K562 (cell line): ENCODE measurements around the gene ST3GAL3. TPM values are rescaled to one million over a fixed set of nuclear protein-coding genes. Genes with fewer than 3 reads are reported as not detected.
A peak's percentile ranks its signal among the peaks of the same experiment; 100 is the strongest.

Source experiments
- ATAC-seq: fragments of 200-7000 bp; cut with Tn5 transposase; 3 replicates; pipeline ENCODE4 v1.9.1; 2020; ENCODE audit warnings: moderate library complexity
- BruUV-seq: library from RNA; stranded (reverse); fragments of 400-500 nt; replicated peaks from 2 replicates; lab custom pipeline; 2021; lab: Mats Ljungman, UMichigan
- CTCF ChIA-PET: fragments of 300-600 bp; formaldehyde crosslinking; extraction: SDS; loops from one replicate; lab custom pipeline; 2021; ENCODE audit warnings: low intra/inter-chr PET ratio; lab: Yijun Ruan, JAX
- POLR2A ChIA-PET: fragments of 300-600, 350-650 bp; sonication (Branson Sonifier 250); formaldehyde crosslinking; extraction: SDS; loops from one replicate; lab custom pipeline; 2021; ENCODE audit warnings: antibody characterized with exemption, inconsistent platforms; lab: Yijun Ruan, JAX
- DNase-seq, 4 experiments: peaks; one replicate each; pipeline versions ENCODE4 v3.0.0 to v3.0.0-alpha.2; 2011 to 2018; ENCODE audit warnings: low spot score in 3 of 4, mixed read lengths in 3 of 4; ENCODE audit errors: extremely low read depth in 1 of 4
- FAIRE-seq: peaks from 2 replicates; lab custom pipeline; 2011; peaks lifted over from hg19 to GRCh38; lab: Jason Lieb, UNC
- H2AFZ ChIP-seq: 2 replicates; pipeline ENCODE4 v1.6.0; 2011; ENCODE audit warnings: low read depth, low read length, control low read depth, inconsistent platforms
- H3K27ac ChIP-seq: fragments of 200-600 bp; 3 replicates; pipeline ENCODE4 v1.8.0; 2011; ENCODE audit warnings: low read depth, mild to moderate bottlenecking, control low read depth, inconsistent platforms, low read length, moderate library complexity, mixed read lengths; ENCODE audit errors: extremely low read depth
- H3K27me3 ChIP-seq, 2 experiments: fragments of 300-600 bp in 1 of 2; 2 replicates in 1 of 2; 3 replicates in 1 of 2; pipeline versions ENCODE4 v1.6.0 to v1.8.0; 2011; ENCODE audit warnings: inconsistent platforms in 2 of 2, low read length in 2 of 2, mild to moderate bottlenecking in 1 of 2, mixed read lengths in 1 of 2, moderate library complexity in 1 of 2; ENCODE audit not compliant: control insufficient read depth in 2 of 2, insufficient read depth in 2 of 2
- H3K36me3 ChIP-seq: fragments of 300-600 bp; 3 replicates; pipeline ENCODE4 v1.8.0; 2011; ENCODE audit warnings: mild to moderate bottlenecking, low read length, inconsistent platforms; ENCODE audit not compliant: control insufficient read depth, insufficient read depth
- H3K4me1 ChIP-seq, 2 experiments: fragments of 200-600 bp in 1 of 2; replicated peaks in 1 of 2; 2 replicates in 1 of 2; 3 replicates in 1 of 2; pipeline versions ENCODE4 v1.5.1 to v1.8.0; 2011; ENCODE audit warnings: inconsistent platforms in 2 of 2, low read length in 2 of 2, mild to moderate bottlenecking in 1 of 2, mixed read lengths in 1 of 2, moderate library complexity in 1 of 2; ENCODE audit not compliant: control insufficient read depth in 2 of 2, insufficient read depth in 2 of 2
- H3K4me2 ChIP-seq: 2 replicates; pipeline ENCODE4 v1.6.1; 2011; ENCODE audit warnings: low read length, control low read depth, inconsistent platforms, mixed read lengths; ENCODE audit not compliant: insufficient read depth
- H3K4me3 ChIP-seq: fragments of 200-600 bp; sonication (generic), shearing (Covaris generic); 2 replicates; pipeline ENCODE4 v1.5.1; 2016; ENCODE audit warnings: control low read depth, inconsistent platforms
- H3K79me2 ChIP-seq: fragments of 200-600 bp; 3 replicates; pipeline ENCODE4 v1.8.0; 2011; ENCODE audit warnings: low read length, inconsistent platforms; ENCODE audit not compliant: control insufficient read depth, insufficient read depth
- H3K9ac ChIP-seq, 2 experiments: 2 replicates each; pipeline versions ENCODE4 v1.6.0 to v1.6.1; 2011; ENCODE audit warnings: low read depth in 2 of 2, low read length in 2 of 2, control low read depth in 1 of 2, inconsistent platforms in 1 of 2, mild to moderate bottlenecking in 1 of 2, mixed read lengths in 1 of 2; ENCODE audit not compliant: insufficient read depth in 1 of 2
- H3K9me1 ChIP-seq: one replicate; pipeline ENCODE4 v1.6.0; 2011; ENCODE audit warnings: inconsistent platforms, mild to moderate bottlenecking, low read length, moderate library complexity; ENCODE audit not compliant: control insufficient read depth, insufficient read depth
- H3K9me3 ChIP-seq: replicated peaks from 2 replicates; pipeline ENCODE4 v1.5.1; 2011; ENCODE audit warnings: low read depth, low read length, inconsistent platforms; ENCODE audit not compliant: control insufficient read depth, insufficient read depth
- H4K20me1 ChIP-seq: replicated peaks from 2 replicates; pipeline ENCODE4 v1.6.1; 2011; ENCODE audit warnings: low read length, inconsistent platforms, mixed read lengths; ENCODE audit not compliant: control insufficient read depth, insufficient read depth
- FOSL1 ChIP-seq: fragments of 200-800 bp; sonication (Bioruptor generic); conservative IDR thresholded peaks from 2 replicates; pipeline ENCODE4 v1.6.1; 2016; ENCODE audit warnings: missing genetic modification characterization, missing compliant biosample characterization
- FUS ChIP-seq: fragments of 200-400 bp; formaldehyde crosslinking; optimal IDR thresholded peaks from 2 replicates; pipeline ENCODE3; 2017; ENCODE audit warnings: low read depth, low read length
- HINFP ChIP-seq: fragments of 450-650 bp; conservative IDR thresholded peaks from 2 replicates; pipeline ENCODE4 v1.6.1; 2016; ENCODE audit warnings: missing genetic modification characterization, low read depth, mild to moderate bottlenecking, control low read depth, missing compliant biosample characterization
- HIVEP1 ChIP-seq: fragments of 250-450 bp; sonication (Bioruptor Pico); IDR thresholded peaks from 2 replicates; pipeline ENCODE4 v1.4.0; 2020; ENCODE audit warnings: mild to moderate bottlenecking
- HMG20A ChIP-seq: fragments of 450-650 bp; formaldehyde crosslinking; conservative IDR thresholded peaks from 2 replicates; pipeline ENCODE4 v1.4.0; 2020; ENCODE audit warnings: mild to moderate bottlenecking, mixed read lengths
- POLR2G ChIP-seq: fragments of 200-400 bp; formaldehyde crosslinking; IDR thresholded peaks from 2 replicates; pipeline ENCODE4 v1.6.1; 2017; ENCODE audit warnings: low read depth, mild to moderate bottlenecking, antibody characterized with exemption, low read length, moderate library complexity
- RB1 ChIP-seq: fragments of 450-650 bp; IDR thresholded peaks from 2 replicates; pipeline ENCODE4 v1.6.1; 2017; ENCODE audit warnings: low read depth, mild to moderate bottlenecking
- SAFB2 ChIP-seq: fragments of 200-400 bp; formaldehyde crosslinking; IDR thresholded peaks from 2 replicates; pipeline ENCODE4 v1.6.1; 2018; ENCODE audit warnings: borderline replicate concordance, low read length, low read depth, moderate library complexity; ENCODE audit not compliant: severe bottlenecking
- TCF7L2 ChIP-seq: fragments of 150-350 bp; IDR thresholded peaks from 2 replicates; pipeline ENCODE4 v1.6.1; 2016; ENCODE audit warnings: low read depth, mild to moderate bottlenecking, low read length, moderate library complexity
- WGBS: fragments of 100-300 bp; shearing (Covaris generic); methylation state at CpG from one replicate; pipeline ENCODE4 v1.1.6; 2016; ENCODE audit warnings: low coverage, mixed read lengths; ENCODE audit not compliant: insufficient coverage; ENCODE audit errors: missing lambda C conversion rate; 5-methylcytosine and 5-hydroxymethylcytosine counted together
- in situ Hi-C: fragments of 300-500 bp; cut with MboI; formaldehyde crosslinking; loops from 4 replicates; pipeline ENCODE4 v1.15.0; 2018; ENCODE audit warnings: inconsistent platforms, mixed read lengths
- intact Hi-C: fragments of 100-400 bp; cut with micrococcal nuclease; formaldehyde crosslinking; loops from 2 replicates; pipeline ENCODE4 v1.14.2; 2022
- polyA plus RNA-seq, 8 experiments: library from polyadenylated mRNA; depleted of rRNA in 4 of 8; stranded (reverse) in 5 of 8; unstranded in 3 of 8; fragments of >200 nt; fragmentation: Nextera tagmentation in 2 of 8; fragmentation: Illumina TruSeq in 1 of 8; extraction: Ambion mirVana in 2 of 8; extraction: Trizol in 1 of 8; gene quantifications; 2 replicates each; pipeline versions ENCODE4 v1.2.1 to v1.2.3, GENCODE V29; 2011 to 2014; ENCODE audit warnings: inconsistent platforms in 1 of 8, missing spikeins in 1 of 8
- total RNA-seq, 7 experiments: library from RNA; depleted of rRNA in 6 of 7; stranded (reverse); fragments of >200 nt in 6 of 7; fragmentation: Illumina TruSeq in 2 of 7; extraction: Trizol in 2 of 7; gene quantifications; 2 replicates each; pipeline versions ENCODE4 v1.2.1 to v1.2.3, GENCODE V29; 2011 to 2021; ENCODE audit warnings: low replicate concordance in 1 of 7

The ST3GAL3 gene
- total and polyA plus RNA-seq, 9 of the 15 experiments (the other 6 are each of a cell fraction or from before 2014, with no cell fraction given), result 1.2 to 18.9 (median 11.0) TPM

- TF ChIP-seq SAFB2 (no peak), TCF7L2 (no peak), FUS (no peak), POLR2G (no peak), HIVEP1 (CRISPR knock-in tag) (no peak), RB1 (no peak), HINFP (no peak)
These were observed 36.1 kb upstream of the ST3GAL3 start (continued) for GRCh38 chr1:43671193-43671592.

- H3K4me2 ChIP-seq, result no peak overlapping the region
- DNase-seq (no peak), ATAC-seq (no peak; the same call in 2 of the 3 replicates), FAIRE-seq (no peak)
- ChIA-PET CTCF (no interaction called here), POLR2A (interaction anchor here (0.6 to 1.2 kb wide), 5 partner anchors 11 to 1090 kb away, joined by 3 to 4 read pairs (median 3); partner anchors contain the start of gene KDM4A)
- peaks cover 75% of the 10 kb centered on the region for H3K36me3 ChIP-seq
- no peaks in the 10 kb centered on the region for H3K27me3 ChIP-seq
- intact Hi-C loops, result no loop called here
- no TSS peak for BruUV-seq
- H3K9me1 ChIP-seq, result no peaks in the 10 kb centered on the region
- H3K9me3 ChIP-seq, result no peaks in the 10 kb centered on the region
- H3K79me2 ChIP-seq, result no peaks in the 10 kb centered on the region
- in situ Hi-C loops, result no loop called here
- H3K4me1 ChIP-seq, result no peaks in the 10 kb centered on the region
- no peak overlapping the region for H2AFZ ChIP-seq
- no peak overlapping the region for H3K4me3 ChIP-seq
- 0 out of 2 replicates have a peak, but pooled peaks have one; percentile 13 for TF ChIP-seq FOSL1
- no peak for TF ChIP-seq HMG20A (CRISPR knock-in tag)
- H4K20me1 ChIP-seq, result no peaks in the 10 kb centered on the region
- no peak overlapping the region for H3K9ac ChIP-seq
- 81% methylated on average over 10 of the region's 10 CpGs for WGBS
- H3K27ac ChIP-seq, result no peak overlapping the region
These were observed 35.6 kb upstream of the ST3GAL3 start for GRCh38 chr1:43671626-43672330.
